NCI-H1417 treated with DMSO at 0.1 percent for 48 hours (cell line): ENCODE measurements around the gene NSG1.
"Not testable (repeated sequence)": the region's sequence is repeated elsewhere in the genome, so short reads cannot be mapped to it uniquely, and the experiment has no call there.

Experiments used
- DNase-seq: peaks from one replicate; lab custom pipeline; 2025; lab: John Stamatoyannopoulos, UW

NSG1 gene

DNA sequence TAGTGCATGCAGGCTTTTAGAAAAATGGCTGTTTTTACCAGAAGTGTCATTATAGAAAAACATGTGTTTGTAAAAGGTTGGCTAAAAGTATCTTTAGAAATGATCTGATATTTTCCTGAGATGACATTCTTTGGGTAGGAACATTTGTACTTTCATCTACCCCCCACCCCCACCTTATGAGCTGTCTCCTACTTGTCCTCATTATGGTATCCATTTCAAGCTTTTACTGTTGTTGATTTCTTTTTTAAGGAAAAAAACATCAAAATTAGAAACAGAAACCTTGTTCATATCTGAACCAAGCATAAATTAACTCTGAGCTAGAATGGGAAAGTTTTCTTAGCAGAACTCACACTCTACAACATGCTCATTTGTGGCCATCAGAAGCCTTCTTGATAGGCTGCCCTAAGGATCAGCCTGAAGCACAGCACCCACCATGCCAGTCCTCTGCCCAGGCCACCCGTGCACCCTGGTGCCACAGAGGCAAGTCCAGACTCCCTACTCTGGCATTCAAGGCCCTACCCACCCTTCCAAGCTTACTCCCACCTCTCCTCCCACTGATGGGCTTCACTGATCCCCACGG is 49.4 kb downstream of the NSG1 start:
- no peak for DNase-seq

DNA sequence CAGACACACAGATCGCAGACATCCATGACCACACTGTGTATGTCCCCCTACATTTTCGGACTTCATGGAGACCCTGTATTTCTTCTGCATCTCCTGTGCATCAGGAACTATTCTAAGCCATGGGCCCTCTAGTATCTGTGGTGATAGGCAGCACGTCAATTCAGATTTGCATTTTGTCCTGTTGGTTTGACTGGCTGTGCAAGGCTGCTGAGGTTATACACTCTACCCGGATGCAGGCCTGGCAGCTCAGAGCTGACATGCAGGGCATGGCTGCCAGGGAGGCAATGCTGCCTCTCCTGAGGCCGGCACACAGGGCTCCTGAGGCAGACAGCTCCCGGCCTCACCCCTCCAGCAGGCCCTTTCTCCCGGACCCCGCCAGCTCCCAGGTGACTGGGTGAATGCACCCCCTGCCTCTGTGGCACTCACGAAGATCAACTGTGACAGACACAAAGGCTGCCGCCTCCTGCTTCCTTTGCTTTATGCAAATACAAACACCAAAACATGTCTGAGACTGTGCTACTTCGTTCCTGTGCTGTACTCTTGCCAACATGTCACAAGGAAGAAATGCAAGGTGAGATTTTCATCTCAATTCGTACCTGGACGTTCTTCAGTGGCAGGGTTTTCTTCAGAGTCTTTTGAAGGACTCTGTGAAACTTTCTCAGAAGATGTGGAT is 51.0 kb downstream of the NSG1 start:
- DNase-seq = no peak

DNA sequence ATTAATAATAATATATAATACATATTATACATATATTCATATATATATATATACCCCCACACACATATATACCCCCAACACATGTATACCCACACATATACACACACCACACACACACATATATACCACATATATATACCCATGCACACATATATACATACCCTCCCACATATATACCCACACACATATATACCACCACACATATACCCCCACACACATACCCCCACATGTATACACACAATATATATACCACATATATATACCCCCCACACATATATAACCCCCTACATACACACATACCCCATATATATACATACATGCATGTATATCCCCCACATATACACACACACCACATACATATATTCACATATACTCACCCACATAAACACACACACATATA is 52.0 kb downstream of the NSG1 start:
- DNase-seq = no peak

DNA sequence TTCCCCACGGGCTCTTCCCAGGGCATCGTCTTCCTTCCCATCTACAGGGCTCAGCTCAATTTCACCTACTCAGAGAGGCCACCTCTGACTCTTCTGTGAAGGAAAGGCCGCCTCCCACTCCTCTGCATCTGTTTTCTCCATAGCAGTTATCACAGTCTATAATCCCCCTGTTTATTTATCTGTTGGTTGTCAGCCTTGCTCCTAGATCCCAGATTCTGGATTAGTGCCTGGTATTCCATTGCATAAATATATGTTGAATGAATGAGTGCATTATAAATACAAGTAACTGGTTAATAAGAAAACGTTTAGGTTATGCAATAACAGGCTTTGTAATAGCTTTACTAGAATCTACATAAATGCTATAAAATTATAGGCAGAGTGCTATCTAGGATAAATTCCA is 52.9 kb downstream of the NSG1 start:
- no peak for DNase-seq

DNA sequence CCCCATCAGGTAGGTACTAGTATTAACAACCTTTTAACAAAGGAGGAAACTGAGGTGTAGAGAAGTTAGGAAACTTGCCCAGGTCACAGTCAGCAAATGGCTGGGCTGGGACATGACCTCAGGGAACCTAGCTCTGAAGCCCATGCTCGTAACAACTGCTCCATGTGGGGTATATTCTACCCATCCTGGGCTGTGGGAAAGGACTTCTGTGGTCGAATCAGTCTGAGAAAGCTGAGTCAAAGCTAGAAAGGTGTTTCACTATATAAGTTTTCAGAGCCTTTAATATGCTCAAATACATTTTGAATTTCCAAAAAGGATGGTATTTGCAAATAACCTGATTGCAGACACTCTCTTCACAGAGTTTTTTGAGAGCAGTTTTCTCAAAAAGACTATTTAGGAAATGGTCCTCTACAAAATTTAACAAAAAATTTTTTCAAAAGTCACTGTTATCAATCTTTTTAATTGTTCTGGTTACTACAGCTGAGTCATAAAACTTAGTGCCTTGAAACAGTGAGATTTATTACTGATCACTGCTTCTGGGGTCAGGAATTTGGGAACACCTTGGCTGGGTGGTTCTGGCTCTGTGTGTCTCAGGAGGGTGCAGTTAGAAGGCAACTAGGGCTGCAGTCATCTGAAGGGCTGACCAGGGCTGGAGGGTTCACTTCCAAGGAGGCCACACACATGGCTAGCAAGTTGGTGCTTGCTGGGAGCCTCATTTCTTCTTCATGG is 53.6 kb downstream of the NSG1 start:
- no peak for DNase-seq

DNA sequence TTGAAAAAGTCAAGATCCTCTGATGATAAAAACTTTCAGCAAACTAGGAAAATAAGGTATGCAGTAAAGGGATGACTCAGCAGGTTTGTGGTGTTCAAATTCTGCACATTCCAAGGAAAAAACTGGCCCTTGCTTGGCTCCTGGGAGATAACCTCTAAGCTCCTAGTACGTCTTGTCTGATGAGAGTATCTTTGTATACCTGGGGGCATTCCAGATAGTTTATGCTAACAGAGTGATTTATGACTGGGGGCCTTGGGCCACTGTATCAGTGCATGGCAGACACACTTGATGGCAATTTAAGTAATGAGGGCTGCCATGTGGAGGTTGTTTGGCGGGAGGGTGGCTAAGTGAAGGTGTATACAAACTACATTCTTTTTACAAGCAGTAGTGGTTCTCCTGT is 56.9 kb downstream of the NSG1 start:
- DNase-seq = no peak

DNA sequence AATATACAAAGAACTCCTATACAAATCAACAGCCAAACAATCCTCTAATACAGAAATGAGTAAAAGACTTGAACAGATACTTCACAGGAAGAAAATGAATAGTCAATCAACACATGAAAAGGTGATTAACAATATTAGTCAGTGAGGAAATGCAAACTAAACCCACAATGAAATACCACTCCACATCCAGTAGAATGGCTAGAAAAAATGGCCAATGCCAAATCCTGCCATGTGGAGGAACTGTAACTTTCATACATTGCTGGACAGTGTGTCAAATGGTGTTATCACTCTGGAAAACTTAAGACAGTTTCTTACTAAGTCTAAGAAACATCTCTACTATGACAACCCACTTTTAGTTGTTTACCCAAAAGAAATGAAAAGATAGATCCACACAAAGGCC is 59.5 kb downstream of the NSG1 start:
- no peak for DNase-seq

DNA sequence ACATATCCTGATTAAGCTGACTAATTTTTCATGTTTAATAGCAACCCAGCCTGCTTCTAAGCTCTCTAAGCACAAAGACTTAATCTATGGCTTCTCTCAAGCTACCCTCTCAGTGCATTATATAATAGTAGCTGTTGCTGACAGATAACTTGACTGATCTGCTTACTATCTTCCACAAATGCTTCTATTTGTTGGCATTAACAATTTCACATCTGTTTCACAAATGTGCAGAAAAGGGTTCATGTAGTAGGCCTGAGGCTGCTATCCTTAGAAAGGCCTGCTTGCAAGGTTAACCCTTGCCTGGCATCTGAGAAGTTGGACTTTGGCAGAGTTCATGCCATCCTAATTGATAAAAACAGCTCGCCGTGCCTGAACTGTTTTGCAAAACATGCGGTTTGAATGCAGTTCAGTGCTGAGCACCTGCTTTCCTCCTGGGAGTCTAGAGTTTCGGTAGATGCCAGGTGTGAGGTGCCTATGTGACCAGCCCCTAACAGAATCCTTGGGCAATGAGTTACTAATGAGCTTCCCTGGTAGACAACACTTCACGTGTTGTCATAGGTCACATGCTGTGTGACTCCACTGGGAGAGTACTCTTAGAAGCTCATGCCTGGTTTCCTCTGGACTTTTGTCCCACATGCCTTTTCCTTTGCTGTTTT is 68.4 kb downstream of the NSG1 start:
- no peak for DNase-seq

DNA sequence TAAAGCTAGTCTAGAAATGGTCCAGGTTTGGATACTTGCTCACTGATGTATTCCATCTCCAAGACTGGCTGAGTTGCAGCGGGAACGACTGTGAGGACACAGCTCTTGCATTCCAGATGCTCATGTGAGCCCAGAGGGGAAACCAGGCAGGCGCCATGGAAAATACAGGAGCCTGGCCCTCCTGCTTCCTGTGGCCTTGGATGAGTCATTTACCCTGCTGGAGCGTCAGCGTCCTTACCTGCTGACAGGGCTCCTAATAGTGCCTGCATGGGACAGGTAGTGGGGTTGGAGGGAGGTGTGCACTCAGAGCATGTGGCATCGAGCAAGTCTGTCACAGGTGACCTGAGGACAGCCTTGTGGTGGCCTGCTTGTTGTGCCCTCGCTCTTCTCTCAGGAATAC is 69.4 kb downstream of the NSG1 start:
- DNase-seq = no peak

DNA sequence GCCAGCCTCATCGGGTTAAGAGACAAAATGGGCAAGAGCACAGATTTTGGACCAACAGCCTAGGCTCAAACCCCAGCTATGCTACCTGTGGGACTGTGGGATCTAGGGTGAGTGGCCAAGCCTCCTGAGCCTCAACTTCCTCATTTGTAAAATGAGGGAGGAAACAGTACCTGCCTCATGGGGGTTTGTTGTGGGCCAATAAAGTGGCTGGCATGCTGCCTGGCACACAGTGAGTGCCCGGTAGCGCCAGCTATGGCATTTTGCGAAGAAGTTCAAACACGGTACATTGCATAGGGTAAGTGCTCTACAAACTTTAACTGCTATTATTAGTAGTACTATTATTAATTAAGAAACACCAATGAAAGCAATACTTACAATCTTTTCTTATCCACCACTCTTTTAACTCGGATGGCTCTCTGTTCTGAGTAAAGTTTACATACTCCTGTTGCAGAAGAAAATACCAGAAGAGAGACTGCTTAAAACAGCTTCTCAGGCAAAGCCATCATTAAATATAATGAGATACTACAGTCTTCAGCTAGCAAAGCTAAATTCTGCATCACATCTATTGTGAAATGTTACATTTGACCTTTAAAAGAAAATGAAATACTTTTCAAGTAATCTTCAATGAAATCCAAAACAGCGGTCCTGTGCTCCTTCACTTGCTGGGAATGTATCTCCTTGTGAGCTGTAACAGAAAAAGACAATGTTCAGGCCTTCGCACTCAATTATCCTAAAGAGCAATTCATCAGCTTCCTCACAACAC is 70.1 kb downstream of the NSG1 start:
- DNase-seq = no peak

DNA sequence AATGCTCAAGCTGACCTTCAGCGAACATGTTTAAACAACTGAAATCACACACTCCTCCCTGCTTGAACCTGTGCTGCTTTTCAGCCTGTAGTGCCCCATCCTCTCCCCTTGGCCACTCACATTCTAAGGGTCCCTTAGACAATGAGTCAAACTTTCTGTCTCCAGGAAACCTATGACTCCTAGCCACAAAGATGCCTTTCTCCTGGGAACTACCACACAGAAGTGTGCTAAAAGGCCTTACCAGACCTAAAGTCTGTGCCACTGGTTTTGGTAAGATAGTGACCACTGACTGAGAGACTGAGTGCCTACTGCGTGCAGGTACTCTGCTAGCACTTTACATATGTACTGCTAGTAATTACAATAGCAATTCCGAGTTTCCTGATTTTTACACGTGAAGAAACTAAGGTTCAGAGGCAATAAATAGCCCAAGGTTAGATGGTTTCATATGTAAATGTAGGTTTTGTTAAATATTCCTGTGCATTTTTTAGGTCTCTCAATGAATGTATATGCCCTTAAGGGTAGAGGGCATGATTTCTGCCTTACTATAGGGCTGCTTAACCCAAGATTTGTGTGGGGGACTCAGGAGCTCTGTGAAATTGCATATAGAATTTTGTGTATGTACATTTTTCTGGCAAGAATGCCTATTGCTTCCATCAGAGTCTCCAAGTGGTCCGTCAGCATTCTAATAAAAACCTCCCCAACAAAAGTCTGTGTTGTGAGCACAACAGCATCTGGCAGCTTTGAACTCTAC is 71.1 kb downstream of the NSG1 start:
- no peak for DNase-seq

DNA sequence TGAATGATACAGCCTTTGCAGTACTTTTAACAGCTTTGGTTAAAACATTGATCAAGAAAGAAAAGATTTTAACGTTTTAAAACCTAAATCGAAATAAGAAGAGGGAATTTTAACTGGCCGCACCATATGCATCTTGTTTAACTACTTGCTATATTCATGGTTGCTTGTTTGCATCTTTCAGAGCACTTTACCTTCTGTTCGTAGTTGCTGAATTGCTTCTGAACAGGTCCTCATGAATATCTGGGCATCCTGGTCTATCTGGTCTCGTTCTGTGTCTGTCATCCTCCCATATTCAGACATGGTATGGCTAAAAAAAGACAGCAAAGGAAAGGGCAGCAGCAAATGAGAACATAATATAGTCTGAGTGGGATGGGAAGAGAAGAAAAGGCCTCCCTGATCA is 72.3 kb downstream of the NSG1 start:
- no peak for DNase-seq

DNA sequence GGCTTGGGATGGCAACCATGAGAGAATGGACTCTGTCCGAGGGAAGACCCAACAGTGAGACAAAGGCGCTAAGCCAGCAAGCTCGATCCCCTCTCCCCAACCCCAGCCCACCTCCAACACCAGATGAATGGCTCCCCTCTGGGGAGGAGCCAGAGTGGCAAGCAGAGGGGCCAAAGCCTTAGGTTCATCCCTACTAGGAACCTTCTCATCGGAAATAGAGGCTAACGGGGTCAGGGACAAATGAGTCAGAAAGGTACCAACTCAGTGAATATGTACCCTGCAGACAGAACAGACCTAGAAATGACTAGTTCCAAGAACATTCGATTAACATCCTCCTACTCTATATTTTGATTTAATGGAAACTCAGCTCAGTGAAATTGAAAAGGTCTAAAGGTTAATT is 73.9 kb downstream of the NSG1 start:
- DNase-seq = no peak

DNA sequence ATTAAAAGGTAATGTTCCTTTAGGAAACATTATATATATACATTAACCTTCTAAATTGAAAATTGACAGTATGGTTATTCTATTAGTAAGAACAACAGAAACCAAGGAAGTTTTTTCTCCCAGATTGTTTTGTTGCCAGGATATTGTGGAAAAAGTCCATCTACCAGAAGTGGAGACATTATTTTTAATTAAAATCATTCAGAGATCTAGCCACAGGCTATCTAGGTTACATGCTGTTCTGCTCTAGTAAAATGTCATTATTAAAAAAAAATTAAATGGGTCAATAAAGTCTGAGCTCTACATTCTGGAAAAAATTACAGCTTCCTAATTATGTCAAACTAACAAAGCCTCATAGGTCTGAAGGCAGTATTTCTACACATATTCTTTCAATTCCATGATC is 74.3 kb downstream of the NSG1 start:
- DNase-seq = no peak

DNA sequence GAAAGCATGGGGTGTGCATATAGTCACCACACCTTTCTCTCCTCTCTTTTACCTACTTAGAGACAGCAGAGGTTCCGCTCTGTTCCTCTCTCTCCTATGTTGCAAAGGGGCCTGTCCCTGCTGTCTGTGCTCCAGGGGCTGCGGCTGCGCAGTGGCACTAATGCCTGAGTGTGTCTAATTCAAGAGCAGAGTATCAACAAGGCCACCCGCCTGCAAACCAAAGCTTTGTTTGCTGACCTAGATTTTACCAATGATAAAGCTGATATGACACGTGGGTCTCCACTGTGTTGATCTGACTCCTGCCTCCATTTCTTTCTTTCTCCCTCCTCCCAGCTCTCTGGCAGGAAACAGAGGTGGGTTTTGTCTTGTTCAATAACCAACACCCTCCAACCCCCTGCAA is 74.9 kb downstream of the NSG1 start:
- DNase-seq = no peak

DNA sequence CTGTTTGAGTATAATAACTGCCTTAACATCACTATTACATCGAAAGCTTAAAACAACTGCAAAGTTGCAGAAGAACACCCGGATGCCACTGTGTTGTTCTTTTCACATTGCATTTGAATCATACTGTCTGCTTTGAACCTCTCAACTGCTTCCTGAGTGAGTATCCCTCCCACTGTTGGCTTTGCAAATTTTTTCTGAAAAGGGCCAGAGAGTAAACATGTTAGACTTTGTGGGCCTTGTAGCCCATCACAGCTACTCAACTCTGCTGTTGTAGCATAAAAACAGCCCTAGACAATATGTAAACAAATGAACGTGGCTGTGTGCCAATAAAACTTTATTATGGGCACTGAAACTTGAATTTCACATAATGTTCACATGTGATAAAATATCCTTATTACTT is 76.1 kb downstream of the NSG1 start:
- no peak for DNase-seq

DNA sequence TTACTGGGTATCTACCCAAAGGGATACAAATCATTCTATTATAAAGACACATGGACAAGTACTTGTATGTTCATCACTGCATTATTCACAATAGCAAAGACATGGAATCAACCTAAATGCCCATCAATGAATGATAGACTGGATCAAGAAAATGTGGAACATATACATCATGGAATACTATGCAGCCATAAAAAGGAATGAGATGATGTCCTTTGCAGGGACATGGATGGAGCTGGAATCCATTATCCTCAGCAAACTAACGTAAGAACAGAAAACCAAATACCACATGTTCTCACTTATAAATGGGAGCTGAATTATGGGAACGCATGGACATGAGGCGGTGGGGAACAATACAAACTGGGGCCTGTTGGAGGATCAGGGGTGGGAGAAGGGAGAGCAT is 78.3 kb downstream of the NSG1 start:
- DNase-seq = not testable (repeated sequence)
